Choroid plexus epithelial cell (primary cell): Measurements from ENCODE around the gene RNASE7.
A peak's percentile ranks its signal among the peaks of the same experiment; 100 is the strongest.

Source experiments
- DNase-seq: peaks from one replicate; pipeline ENCODE4 v3.0.0-alpha.2; 2010; ENCODE audit warnings: low read depth
- H3K4me3 ChIP-seq: 2 replicates; pipeline ENCODE4 v1.5.1; 2011; ENCODE audit warnings: low read depth, mild to moderate bottlenecking, control low read depth, low read length, moderate library complexity
- TF ChIP-seq, protein P1 (sequence below): conservative IDR thresholded peaks from 2 replicates; pipeline ENCODE4 v1.5.1; 2011; ENCODE audit warnings: low read depth, mild to moderate bottlenecking, control low read depth, inconsistent platforms, low read length, moderate library complexity

The RNASE7 gene

DNA sequence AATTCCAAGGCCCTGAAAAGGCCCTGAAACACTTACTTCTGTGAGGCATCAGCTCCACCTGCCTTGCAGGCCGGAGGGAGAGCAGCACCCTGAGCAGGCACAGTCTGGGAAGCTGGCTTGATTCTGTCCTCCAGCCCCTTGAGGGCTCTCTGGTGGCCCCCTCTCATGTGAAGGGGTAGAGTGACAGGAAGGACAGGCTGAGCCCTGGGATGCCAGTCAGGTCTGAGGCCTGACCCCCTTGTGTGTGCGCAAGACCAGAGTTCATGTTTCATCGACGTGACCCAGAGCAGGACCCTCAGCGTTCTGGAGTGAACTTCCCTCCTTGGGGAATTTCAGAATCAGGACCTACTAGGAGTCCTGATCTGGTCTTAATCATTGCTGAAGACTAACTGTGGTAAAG lies 16.7 kb downstream of the RNASE7 start:
- TF ChIP-seq, protein P1, sequence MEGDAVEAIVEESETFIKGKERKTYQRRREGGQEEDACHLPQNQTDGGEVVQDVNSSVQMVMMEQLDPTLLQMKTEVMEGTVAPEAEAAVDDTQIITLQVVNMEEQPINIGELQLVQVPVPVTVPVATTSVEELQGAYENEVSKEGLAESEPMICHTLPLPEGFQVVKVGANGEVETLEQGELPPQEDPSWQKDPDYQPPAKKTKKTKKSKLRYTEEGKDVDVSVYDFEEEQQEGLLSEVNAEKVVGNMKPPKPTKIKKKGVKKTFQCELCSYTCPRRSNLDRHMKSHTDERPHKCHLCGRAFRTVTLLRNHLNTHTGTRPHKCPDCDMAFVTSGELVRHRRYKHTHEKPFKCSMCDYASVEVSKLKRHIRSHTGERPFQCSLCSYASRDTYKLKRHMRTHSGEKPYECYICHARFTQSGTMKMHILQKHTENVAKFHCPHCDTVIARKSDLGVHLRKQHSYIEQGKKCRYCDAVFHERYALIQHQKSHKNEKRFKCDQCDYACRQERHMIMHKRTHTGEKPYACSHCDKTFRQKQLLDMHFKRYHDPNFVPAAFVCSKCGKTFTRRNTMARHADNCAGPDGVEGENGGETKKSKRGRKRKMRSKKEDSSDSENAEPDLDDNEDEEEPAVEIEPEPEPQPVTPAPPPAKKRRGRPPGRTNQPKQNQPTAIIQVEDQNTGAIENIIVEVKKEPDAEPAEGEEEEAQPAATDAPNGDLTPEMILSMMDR: no peak
- H3K4me3 ChIP-seq: no peak overlapping the region
- no peak for DNase-seq

DNA sequence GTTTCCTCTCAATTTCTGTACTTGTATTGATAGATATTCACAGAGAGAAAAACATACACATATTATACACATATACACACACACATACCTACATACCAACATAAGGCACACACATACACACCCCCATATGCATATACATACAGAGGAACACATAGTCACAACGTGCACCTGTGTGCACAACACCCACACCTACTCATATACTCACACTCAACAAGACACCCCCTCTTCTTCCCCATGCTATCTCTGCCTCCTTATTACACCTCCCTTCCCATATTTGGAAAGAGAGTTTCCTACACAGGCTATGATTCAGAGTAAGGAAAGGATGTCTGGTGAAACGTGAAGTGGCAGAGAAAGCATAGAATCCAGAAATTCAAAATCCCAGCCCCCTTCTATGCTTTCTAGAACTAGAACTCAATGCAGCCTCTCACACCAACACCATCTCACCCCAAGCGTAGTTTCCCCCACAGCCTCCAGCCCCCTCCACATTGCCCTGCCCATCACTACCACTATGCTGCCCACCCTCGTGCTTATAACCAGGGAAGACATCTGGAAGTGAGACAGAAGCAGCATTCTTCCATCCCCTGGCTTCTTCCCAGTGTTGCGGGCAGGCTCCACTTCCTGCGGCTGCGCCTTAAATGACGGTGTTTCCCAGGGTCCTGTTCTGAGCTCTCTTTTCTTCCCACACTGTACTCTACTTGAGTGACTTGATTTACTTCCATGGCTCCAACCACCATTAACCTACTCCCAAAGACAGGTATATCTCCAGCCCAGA lies 17.9 kb downstream of the RNASE7 start:
- no peak overlapping the region for H3K4me3 ChIP-seq
- no peak for DNase-seq
- TF ChIP-seq, protein P1: no peak

DNA sequence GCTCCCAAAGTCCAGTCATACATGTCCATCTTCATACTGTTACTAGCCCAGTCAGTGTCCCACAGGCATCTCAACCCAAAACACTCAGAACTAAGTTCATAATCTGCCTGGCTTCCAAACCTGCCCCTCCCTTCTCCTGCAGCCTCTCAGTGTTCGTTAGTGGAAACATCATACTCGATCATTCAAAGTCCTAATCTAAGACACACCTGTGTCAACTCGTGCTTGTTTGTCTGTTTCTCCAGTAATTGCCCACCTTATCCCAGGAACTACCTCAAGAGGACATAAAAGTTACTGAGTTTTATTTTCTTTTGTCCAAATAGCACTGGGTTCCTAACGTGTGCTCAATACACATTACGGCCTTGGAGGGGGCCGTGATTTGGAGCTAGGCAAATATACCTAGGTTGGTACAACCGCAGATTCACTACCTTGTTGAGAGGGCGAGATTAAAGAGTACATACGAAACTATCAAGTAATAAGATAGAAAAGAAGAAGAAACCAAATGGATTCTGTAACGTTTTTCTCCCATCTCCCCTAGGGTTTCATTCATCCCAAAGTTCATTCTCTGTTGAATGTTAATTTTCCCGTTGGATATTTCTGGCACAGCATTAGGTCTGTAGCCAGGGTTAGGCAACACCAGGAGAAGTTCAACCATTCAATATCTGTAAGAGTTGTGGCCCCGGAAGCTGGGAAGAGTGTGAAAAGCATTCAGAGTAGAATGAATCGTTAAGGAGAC lies 18.6 kb downstream of the RNASE7 start:
- TF ChIP-seq, protein P1: no peak
- no peak overlapping the region for H3K4me3 ChIP-seq
- DNase-seq: no peak

DNA sequence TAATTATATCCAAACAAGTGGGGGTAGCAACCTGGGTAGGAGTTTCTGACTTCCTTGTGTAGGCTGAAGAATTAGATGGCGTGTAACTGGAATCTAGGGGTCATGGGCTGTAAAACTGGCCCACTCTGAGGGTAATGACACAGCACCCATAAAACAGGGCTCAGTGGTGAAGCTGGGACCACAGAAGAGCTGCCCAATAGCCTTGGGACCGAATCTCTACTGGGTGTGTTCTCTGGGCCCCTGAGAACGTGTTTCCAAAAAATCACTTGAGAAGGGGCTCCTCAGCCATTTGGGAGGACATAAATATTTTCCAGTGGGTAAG lies 19.1 kb downstream of the RNASE7 start:
- DNase-seq: no peak
- TF ChIP-seq, protein P1: no peak
- no peak overlapping the region for H3K4me3 ChIP-seq

DNA sequence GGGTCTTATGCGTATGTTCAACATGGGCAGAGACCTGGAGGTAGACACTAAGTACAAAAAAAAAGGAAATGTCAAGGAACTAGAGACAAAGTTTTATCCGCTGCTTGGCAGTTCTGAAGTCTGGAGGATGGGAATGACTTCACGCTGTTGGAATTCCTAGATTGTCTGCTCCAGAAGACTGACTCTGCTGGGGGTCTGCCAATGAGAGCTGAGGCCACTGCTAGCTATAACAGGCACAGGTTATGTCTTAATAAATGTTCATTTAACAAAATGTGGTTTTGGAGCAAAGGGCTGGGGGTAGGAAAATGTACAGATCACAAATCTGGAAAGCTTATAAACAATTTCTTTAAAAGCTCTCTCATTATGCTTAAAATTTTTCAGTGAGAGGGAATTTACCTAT lies 21.3 kb downstream of the RNASE7 start:
- TF ChIP-seq, protein P1: no peak
- no peak overlapping the region for H3K4me3 ChIP-seq
- DNase-seq: peak; percentile 93

DNA sequence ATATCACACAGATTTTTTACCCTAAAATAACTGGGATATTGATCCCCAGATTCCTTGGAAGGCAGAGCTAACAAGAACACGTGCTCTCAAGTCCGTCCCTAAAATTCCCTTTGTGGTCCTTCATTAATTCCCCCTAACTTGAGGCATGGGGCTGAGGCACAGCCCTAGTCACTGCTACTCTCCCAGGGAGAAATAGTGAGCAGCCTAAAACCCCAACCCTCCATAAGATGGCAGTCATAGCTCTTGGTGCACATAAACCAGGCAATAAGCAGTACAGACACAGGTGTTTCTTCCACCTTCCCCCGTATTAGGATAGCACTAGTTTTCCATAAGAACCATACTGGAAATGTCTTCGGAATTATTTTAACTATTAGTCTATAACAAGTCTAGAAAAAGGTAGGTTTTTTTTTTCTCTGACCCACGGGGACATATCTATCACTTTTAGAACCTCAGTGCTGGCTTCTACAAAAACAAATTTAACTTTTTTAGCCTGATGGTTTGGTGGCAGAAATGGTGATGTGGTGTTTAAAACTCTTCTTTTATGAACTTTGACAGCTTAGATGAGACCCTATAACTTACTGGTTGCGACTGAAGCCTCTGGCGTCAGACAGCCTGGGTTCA lies 24.8 kb downstream of the RNASE7 start:
- peak; percentile 28 for DNase-seq
- TF ChIP-seq, protein P1: peak; percentile 50
- no peak overlapping the region for H3K4me3 ChIP-seq
